ENCODE measurements around the gene MPC1. TPM values are rescaled to one million over a fixed set of nuclear protein-coding genes. Genes with fewer than 3 reads are reported as not detected.

Gene MPC1
- total and polyA plus RNA-seq, 2 experiments from 2014 or later, result 15.5 to 39.4 TPM

DNA sequence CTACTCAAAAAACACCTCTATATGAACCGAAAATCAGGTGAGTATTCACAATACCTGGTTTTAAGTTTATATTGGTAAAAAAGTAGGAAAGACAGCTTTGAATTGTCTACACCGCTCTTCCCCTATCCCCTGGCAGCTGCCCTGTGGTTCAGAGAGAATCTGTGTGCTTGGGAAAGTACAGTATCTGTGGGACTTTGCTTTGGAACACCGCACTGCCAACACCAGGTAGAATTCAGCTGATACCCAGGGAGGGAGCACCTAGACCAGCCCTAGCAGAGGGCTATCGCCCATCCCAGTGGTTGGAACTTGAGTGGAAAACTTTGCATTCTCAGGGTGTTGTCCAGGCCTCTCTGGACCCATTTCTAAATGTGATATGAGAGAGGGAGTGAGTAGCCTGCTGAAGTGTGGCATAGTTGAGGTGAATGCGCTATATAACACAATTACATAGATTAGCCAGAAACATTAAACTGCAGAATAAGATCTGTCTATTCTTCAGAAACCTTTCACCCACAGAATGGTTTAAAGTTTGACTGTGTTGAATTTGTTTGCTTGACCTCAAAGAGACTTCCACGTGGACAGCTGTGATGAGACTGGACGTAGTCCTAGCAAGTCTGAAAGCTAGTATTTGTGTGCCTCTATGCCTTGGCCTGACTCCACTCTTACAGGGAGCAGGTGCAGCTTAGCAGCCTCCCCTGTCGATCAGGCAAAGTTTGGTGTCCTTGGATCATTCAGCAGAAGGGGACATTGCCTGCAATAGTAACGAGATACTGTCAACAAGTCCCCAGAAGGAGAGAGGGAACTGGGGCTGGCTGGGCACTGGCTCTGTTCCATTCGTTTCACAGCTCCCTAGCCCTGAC lies 11.5 kb upstream of the MPC1 start:
- Mint-ChIP-seq H3K4me1 (peaks cover 16% of the 10 kb centered on the region), H3K27me3 (ENCODE audit: insufficient read depth, low read depth, poor library complexity) (peaks cover 6% of the 10 kb centered on the region), H3K4me3 (no peak overlapping the region), H3K36me3 (ENCODE audit: low read depth) (no peaks in the 10 kb centered on the region; the same call in 2 of the 3 replicates), H3K27ac (no peak overlapping the region), H3K9me3 (no peaks in the 10 kb centered on the region)
- no peak for TF ChIP-seq CREB1 (CRISPR knock-in tag; IDR thresholded peaks at IDR 0.05; ENCODE audit: low read depth)
- TF ChIP-seq, protein P1, sequence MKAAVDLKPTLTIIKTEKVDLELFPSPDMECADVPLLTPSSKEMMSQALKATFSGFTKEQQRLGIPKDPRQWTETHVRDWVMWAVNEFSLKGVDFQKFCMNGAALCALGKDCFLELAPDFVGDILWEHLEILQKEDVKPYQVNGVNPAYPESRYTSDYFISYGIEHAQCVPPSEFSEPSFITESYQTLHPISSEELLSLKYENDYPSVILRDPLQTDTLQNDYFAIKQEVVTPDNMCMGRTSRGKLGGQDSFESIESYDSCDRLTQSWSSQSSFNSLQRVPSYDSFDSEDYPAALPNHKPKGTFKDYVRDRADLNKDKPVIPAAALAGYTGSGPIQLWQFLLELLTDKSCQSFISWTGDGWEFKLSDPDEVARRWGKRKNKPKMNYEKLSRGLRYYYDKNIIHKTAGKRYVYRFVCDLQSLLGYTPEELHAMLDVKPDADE (IDR thresholded peaks at IDR 0.05), result no peak
- TF ChIP-seq, protein P2, sequence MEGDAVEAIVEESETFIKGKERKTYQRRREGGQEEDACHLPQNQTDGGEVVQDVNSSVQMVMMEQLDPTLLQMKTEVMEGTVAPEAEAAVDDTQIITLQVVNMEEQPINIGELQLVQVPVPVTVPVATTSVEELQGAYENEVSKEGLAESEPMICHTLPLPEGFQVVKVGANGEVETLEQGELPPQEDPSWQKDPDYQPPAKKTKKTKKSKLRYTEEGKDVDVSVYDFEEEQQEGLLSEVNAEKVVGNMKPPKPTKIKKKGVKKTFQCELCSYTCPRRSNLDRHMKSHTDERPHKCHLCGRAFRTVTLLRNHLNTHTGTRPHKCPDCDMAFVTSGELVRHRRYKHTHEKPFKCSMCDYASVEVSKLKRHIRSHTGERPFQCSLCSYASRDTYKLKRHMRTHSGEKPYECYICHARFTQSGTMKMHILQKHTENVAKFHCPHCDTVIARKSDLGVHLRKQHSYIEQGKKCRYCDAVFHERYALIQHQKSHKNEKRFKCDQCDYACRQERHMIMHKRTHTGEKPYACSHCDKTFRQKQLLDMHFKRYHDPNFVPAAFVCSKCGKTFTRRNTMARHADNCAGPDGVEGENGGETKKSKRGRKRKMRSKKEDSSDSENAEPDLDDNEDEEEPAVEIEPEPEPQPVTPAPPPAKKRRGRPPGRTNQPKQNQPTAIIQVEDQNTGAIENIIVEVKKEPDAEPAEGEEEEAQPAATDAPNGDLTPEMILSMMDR (conservative IDR thresholded peaks at IDR 0.05; ENCODE audit: low read depth in 2 of 2), result no peak
- no peak for TF ChIP-seq NANOG (IDR thresholded peaks at IDR 0.05; ENCODE audit: borderline replicate concordance)
- no peak for TF ChIP-seq STAT1 (IDR thresholded peaks at IDR 0.05; ENCODE audit: unreplicated experiment)
- TF ChIP-seq, protein P3, sequence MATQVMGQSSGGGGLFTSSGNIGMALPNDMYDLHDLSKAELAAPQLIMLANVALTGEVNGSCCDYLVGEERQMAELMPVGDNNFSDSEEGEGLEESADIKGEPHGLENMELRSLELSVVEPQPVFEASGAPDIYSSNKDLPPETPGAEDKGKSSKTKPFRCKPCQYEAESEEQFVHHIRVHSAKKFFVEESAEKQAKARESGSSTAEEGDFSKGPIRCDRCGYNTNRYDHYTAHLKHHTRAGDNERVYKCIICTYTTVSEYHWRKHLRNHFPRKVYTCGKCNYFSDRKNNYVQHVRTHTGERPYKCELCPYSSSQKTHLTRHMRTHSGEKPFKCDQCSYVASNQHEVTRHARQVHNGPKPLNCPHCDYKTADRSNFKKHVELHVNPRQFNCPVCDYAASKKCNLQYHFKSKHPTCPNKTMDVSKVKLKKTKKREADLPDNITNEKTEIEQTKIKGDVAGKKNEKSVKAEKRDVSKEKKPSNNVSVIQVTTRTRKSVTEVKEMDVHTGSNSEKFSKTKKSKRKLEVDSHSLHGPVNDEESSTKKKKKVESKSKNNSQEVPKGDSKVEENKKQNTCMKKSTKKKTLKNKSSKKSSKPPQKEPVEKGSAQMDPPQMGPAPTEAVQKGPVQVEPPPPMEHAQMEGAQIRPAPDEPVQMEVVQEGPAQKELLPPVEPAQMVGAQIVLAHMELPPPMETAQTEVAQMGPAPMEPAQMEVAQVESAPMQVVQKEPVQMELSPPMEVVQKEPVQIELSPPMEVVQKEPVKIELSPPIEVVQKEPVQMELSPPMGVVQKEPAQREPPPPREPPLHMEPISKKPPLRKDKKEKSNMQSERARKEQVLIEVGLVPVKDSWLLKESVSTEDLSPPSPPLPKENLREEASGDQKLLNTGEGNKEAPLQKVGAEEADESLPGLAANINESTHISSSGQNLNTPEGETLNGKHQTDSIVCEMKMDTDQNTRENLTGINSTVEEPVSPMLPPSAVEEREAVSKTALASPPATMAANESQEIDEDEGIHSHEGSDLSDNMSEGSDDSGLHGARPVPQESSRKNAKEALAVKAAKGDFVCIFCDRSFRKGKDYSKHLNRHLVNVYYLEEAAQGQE (IDR thresholded peaks at IDR 0.05; ENCODE audit: unreplicated experiment), result no peak
- TF ChIP-seq ZNF331 (CRISPR knock-in tag; IDR thresholded peaks at IDR 0.05; ENCODE audit: low read depth), result no peak
- Histone ChIP-seq H3K36me3 (ENCODE audit: insufficient read depth) (no peaks in the 10 kb centered on the region), H3K9me2 (ENCODE audit: insufficient read depth) (no peaks in the 10 kb centered on the region), H2AFZ (0 out of 2 replicates have a peak overlapping the region, but pooled peaks have one; percentile 28), H4K20me1 (replicated peaks; ENCODE audit: insufficient read depth) (no peaks in the 10 kb centered on the region), H3K4me1 (ENCODE audit: insufficient read depth) (peaks cover 15% of the 10 kb centered on the region), H3F3A (replicated peaks; ENCODE audit: low read depth) (0 out of 2 replicates have a peak, but pooled peaks cover 3% of the 10 kb centered on the region), H3K27me3 (ENCODE audit: insufficient read depth) (peaks cover 8% of the 10 kb centered on the region; the same call in 1 of the 2 replicates), H3K4me2 (0 out of 2 replicates have a peak overlapping the region, but pooled peaks have one; percentile 20), H3K79me2 (replicated peaks; ENCODE audit: insufficient read depth) (no peaks in the 10 kb centered on the region), H3K27ac (ENCODE audit: low read depth) (no peak overlapping the region), H3K4me3 (no peak overlapping the region)
- no peak for DNase-seq (ENCODE audit: low spot score)
- ATAC-seq, result no peak

Measured in GM23338 (cell line).